GM21576 (cell line): ENCODE data around the gene ANXA11.
"Not testable (repeated sequence)": the region's sequence is repeated elsewhere in the genome, so short reads cannot be mapped to it uniquely, and the experiment has no call there.

ENCODE experiments used
- ATAC-seq: cut with Tn5 transposase; IDR thresholded peaks from one replicate; pipeline ENCODE4 v1.9.1; 2021; ENCODE audit warnings: mild to moderate bottlenecking, moderate library complexity; ENCODE audit not compliant: unreplicated experiment

ANXA11 gene

GRCh38 chr10:80210259-80210658 is 4.9 kb upstream of the ANXA11 start:
- no peak for ATAC-seq

GRCh38 chr10:80207768-80208370 is 2.5 kb upstream of the ANXA11 start:
- no peak for ATAC-seq

- ATAC-seq, result no peak
Measured at GRCh38 chr10:80206277-80206655, 929 bp upstream of the ANXA11 start.

GRCh38 chr10:80204677-80205476 is 460 bp downstream of the ANXA11 start:
- ATAC-seq, result peak; percentile 22

GRCh38 chr10:80203835-80204676 is 1.3 kb downstream of the ANXA11 start:
- peak; percentile 1 for ATAC-seq

- ATAC-seq, result peak; percentile 69
Measured at GRCh38 chr10:80202934-80203834, 2.2 kb downstream of the ANXA11 start.

- ATAC-seq, result not testable (repeated sequence)
Measured at GRCh38 chr10:80202530-80202929, 2.8 kb downstream of the ANXA11 start.

GRCh38 chr10:80201608-80202141 is 3.7 kb downstream of the ANXA11 start:
- ATAC-seq, result no peak

- ATAC-seq, result no peak
Measured at GRCh38 chr10:80200687-80201086, 4.7 kb downstream of the ANXA11 start.

GRCh38 chr10:80200259-80200658 is 5.1 kb downstream of the ANXA11 start:
- ATAC-seq, result no peak

- no peak for ATAC-seq
Measured at GRCh38 chr10:80199828-80200227, 5.5 kb downstream of the ANXA11 start.

- no peak for ATAC-seq
Measured at GRCh38 chr10:80197972-80198916, 7.1 kb downstream of the ANXA11 start.

GRCh38 chr10:80196950-80197315 is 8.4 kb downstream of the ANXA11 start:
- ATAC-seq, result no peak

- ATAC-seq, result peak; percentile 88
Measured at GRCh38 chr10:80196270-80196949, 8.9 kb downstream of the ANXA11 start.

- no peak for ATAC-seq
Measured at GRCh38 chr10:80195046-80195574, 10.2 kb downstream of the ANXA11 start.

GRCh38 chr10:80194373-80195045 is 10.8 kb downstream of the ANXA11 start:
- ATAC-seq, result no peak

- ATAC-seq, result no peak
Measured at GRCh38 chr10:80192553-80192952, 12.8 kb downstream of the ANXA11 start.
